ENCODE results near the gene DHX8.
"Not testable (repeated sequence)": the region's sequence is repeated elsewhere in the genome, so short reads cannot be mapped to it uniquely, and the experiment has no call there.

Gene DHX8

GRCh38 chr17:43454868-43455267, 28.9 kb upstream of the DHX8 start:
- Histone ChIP-seq H3K9me3 (ENCODE audit: severe bottlenecking) (no peaks in the 10 kb centered on the region), H3K4me1 (ENCODE audit: insufficient read depth, poor library complexity, severe bottlenecking) (peaks cover 31% of the 10 kb centered on the region), H3K27me3 (ENCODE audit: insufficient read depth, poor library complexity, severe bottlenecking) (no peaks in the 10 kb centered on the region), H3K36me3 (ENCODE audit: low read depth) (no peaks in the 10 kb centered on the region), H3K27ac (ENCODE audit: poor library complexity, severe bottlenecking) (no peak overlapping the region), H3K4me3 (ENCODE audit: severe bottlenecking) (no peak overlapping the region)
- no peak for ATAC-seq (ENCODE audit: low read depth)
- no peak for DNase-seq (ENCODE audit: low spot score)
- TF ChIP-seq CTCF (IDR thresholded peaks at IDR 0.05; ENCODE audit: poor library complexity, severe bottlenecking): no peak

GRCh38 chr17:43456029-43456428, 27.7 kb upstream of the DHX8 start:
- Histone ChIP-seq H3K27me3 (ENCODE audit: insufficient read depth, poor library complexity, severe bottlenecking) (no peaks in the 10 kb centered on the region), H3K36me3 (ENCODE audit: low read depth) (no peaks in the 10 kb centered on the region), H3K9me3 (ENCODE audit: severe bottlenecking) (no peaks in the 10 kb centered on the region), H3K4me1 (ENCODE audit: insufficient read depth, poor library complexity, severe bottlenecking) (peaks cover 28% of the 10 kb centered on the region), H3K4me3 (ENCODE audit: severe bottlenecking) (no peak overlapping the region), H3K27ac (ENCODE audit: poor library complexity, severe bottlenecking) (peak overlapping the region; percentile 84)
- TF ChIP-seq CTCF (IDR thresholded peaks at IDR 0.05; ENCODE audit: poor library complexity, severe bottlenecking): no peak
- ATAC-seq (ENCODE audit: low read depth): no peak
- no peak for DNase-seq (ENCODE audit: low spot score)

- Histone ChIP-seq H3K27ac (ENCODE audit: poor library complexity, severe bottlenecking) (peak overlapping the region; percentile 84), H3K36me3 (ENCODE audit: low read depth) (no peaks in the 10 kb centered on the region), H3K9me3 (ENCODE audit: severe bottlenecking) (no peaks in the 10 kb centered on the region), H3K4me3 (ENCODE audit: severe bottlenecking) (no peak overlapping the region), H3K4me1 (ENCODE audit: insufficient read depth, poor library complexity, severe bottlenecking) (peaks cover 28% of the 10 kb centered on the region), H3K27me3 (ENCODE audit: insufficient read depth, poor library complexity, severe bottlenecking) (no peaks in the 10 kb centered on the region)
- DNase-seq (ENCODE audit: low spot score): no peak
- peak; percentile 43; the same call in 2 of the 3 replicates for ATAC-seq (ENCODE audit: low read depth)
- no peak for TF ChIP-seq CTCF (IDR thresholded peaks at IDR 0.05; ENCODE audit: poor library complexity, severe bottlenecking)
Measured at GRCh38 chr17:43456661-43457361, 27.0 kb upstream of the DHX8 start.

- ATAC-seq (ENCODE audit: low read depth): no peak
- H3K36me3 ChIP-seq (ENCODE audit: low read depth): no peaks in the 10 kb centered on the region
- no peak for TF ChIP-seq CTCF (IDR thresholded peaks at IDR 0.05; ENCODE audit: poor library complexity, severe bottlenecking)
- no peak overlapping the region for H3K4me3 ChIP-seq (ENCODE audit: severe bottlenecking)
- H3K9me3 ChIP-seq (ENCODE audit: severe bottlenecking): no peaks in the 10 kb centered on the region
- no peak for DNase-seq (ENCODE audit: low spot score)
- peaks cover 28% of the 10 kb centered on the region for H3K4me1 ChIP-seq (ENCODE audit: insufficient read depth, poor library complexity, severe bottlenecking)
- H3K27me3 ChIP-seq (ENCODE audit: insufficient read depth, poor library complexity, severe bottlenecking): no peaks in the 10 kb centered on the region
- H3K27ac ChIP-seq (ENCODE audit: poor library complexity, severe bottlenecking): peak overlapping the region; percentile 84
Measured at GRCh38 chr17:43457362-43457692, 26.4 kb upstream of the DHX8 start.

- not testable (repeated sequence) for H3K4me3 ChIP-seq (ENCODE audit: severe bottlenecking); DNase-seq (ENCODE audit: low spot score); H3K9me3 ChIP-seq (ENCODE audit: severe bottlenecking); H3K27ac ChIP-seq (ENCODE audit: poor library complexity, severe bottlenecking); H3K36me3 ChIP-seq (ENCODE audit: low read depth); ATAC-seq (ENCODE audit: low read depth); H3K27me3 ChIP-seq (ENCODE audit: insufficient read depth, poor library complexity, severe bottlenecking)
- peaks cover 28% of the 10 kb centered on the region for H3K4me1 ChIP-seq (ENCODE audit: insufficient read depth, poor library complexity, severe bottlenecking)
Measured at GRCh38 chr17:43459878-43460277, 23.9 kb upstream of the DHX8 start.
